CD14-positive monocyte (primary cell): ENCODE results near the gene BNC2. TPM values are rescaled to one million over a fixed set of nuclear protein-coding genes. Genes with fewer than 3 reads are reported as not detected.

Experiments
- DNase-seq, 3 donors: peaks; one replicate each; pipeline ENCODE4 v3.0.0-alpha.2; 2011 to 2022
- H2AFZ ChIP-seq: 2 replicates; pipeline ENCODE4 v1.6.0; 2012; ENCODE audit warnings: mild to moderate bottlenecking, low read depth, low read length, inconsistent platforms; ENCODE audit not compliant: insufficient read depth, poor library complexity, severe bottlenecking
- H3K27ac ChIP-seq, 2 donors: 1 replicate in 1 of 2; 2 replicates in 1 of 2; pipeline ENCODE4 v1.5.1; 2012 to 2013; ENCODE audit warnings: low read length in 2 of 2, control low read depth in 1 of 2, inconsistent platforms in 1 of 2, low read depth in 1 of 2, mild to moderate bottlenecking in 1 of 2
- H3K27me3 ChIP-seq, 2 donors: one replicate each; pipeline versions ENCODE4 v1.6.0 to v1.6.1; 2011 to 2013; ENCODE audit warnings: low read length in 2 of 2; ENCODE audit not compliant: control insufficient read depth in 2 of 2, insufficient read depth in 2 of 2
- H3K36me3 ChIP-seq, 2 donors: replicated peaks in 1 of 2; 1 replicate in 1 of 2; 2 replicates in 1 of 2; pipeline versions ENCODE4 v1.5.1 to v1.6.1; 2012 to 2013; ENCODE audit warnings: low read length in 2 of 2, control low read depth in 1 of 2, inconsistent platforms in 1 of 2, mild to moderate bottlenecking in 1 of 2; ENCODE audit not compliant: insufficient read depth in 2 of 2, control insufficient read depth in 1 of 2
- H3K4me1 ChIP-seq, 2 donors: 1 replicate in 1 of 2; 2 replicates in 1 of 2; pipeline versions ENCODE4 v1.5.1 to v1.6.1; 2012 to 2013; ENCODE audit warnings: low read length in 2 of 2, control low read depth in 1 of 2, inconsistent platforms in 1 of 2, mild to moderate bottlenecking in 1 of 2, moderate library complexity in 1 of 2; ENCODE audit not compliant: insufficient read depth in 2 of 2, control insufficient read depth in 1 of 2
- H3K4me2 ChIP-seq: replicated peaks from 2 replicates; pipeline ENCODE3; 2012; ENCODE audit warnings: low read length, moderate library complexity, mild to moderate bottlenecking; ENCODE audit not compliant: poor library complexity, severe bottlenecking; ENCODE audit errors: extremely low read depth
- H3K4me3 ChIP-seq, 3 experiments: fragments of 200-600 bp in 1 of 3; sonication (generic) in 1 of 3; replicated peaks in 1 of 3; 1 replicate in 2 of 3; 2 replicates in 1 of 3; pipeline ENCODE4 v1.5.1; 2011 to 2013; ENCODE audit warnings: low read length in 3 of 3, mild to moderate bottlenecking in 3 of 3, control low read depth in 2 of 3, low read depth in 2 of 3, inconsistent platforms in 1 of 3, moderate library complexity in 1 of 3
- H3K79me2 ChIP-seq: 2 replicates; pipeline ENCODE4 v1.6.0; 2012; ENCODE audit warnings: mild to moderate bottlenecking, control low read depth, inconsistent platforms, low read length, moderate library complexity; ENCODE audit not compliant: insufficient read depth
- H3K9ac ChIP-seq: 2 replicates; pipeline ENCODE4 v1.6.0; 2017; ENCODE audit warnings: low read length, mild to moderate bottlenecking; ENCODE audit not compliant: insufficient read depth, poor library complexity, severe bottlenecking
- H3K9me3 ChIP-seq, 2 donors: replicated peaks in 1 of 2; 1 replicate in 1 of 2; 2 replicates in 1 of 2; pipeline versions ENCODE4 v1.5.1 to v1.6.1; 2012 to 2013; ENCODE audit warnings: low read length in 2 of 2, control low read depth in 1 of 2; ENCODE audit not compliant: control insufficient read depth in 1 of 2, insufficient read depth in 1 of 2
- H4K20me1 ChIP-seq: 2 replicates; pipeline ENCODE4 v1.6.0; 2012; ENCODE audit warnings: mild to moderate bottlenecking, low read length, control low read depth, moderate library complexity; ENCODE audit not compliant: insufficient read depth
- H3K27ac Mint-ChIP-seq, 7 donors: one replicate each; pipeline ENCODE4 v1.8.0; 2020; ENCODE audit warnings: mild to moderate bottlenecking in 7 of 7, mixed read lengths in 7 of 7, moderate library complexity in 6 of 7, inconsistent platforms in 2 of 7
- H3K27me3 Mint-ChIP-seq, 3 donors: one replicate each; pipeline ENCODE4 v1.8.0; 2021 to 2022; ENCODE audit warnings: low read depth in 3 of 3, mild to moderate bottlenecking in 3 of 3, mixed read lengths in 3 of 3, moderate library complexity in 3 of 3, inconsistent platforms in 1 of 3
- H3K36me3 Mint-ChIP-seq, 2 donors: one replicate each; pipeline ENCODE4 v1.8.0; 2020; ENCODE audit warnings: mixed read lengths in 2 of 2, inconsistent platforms in 1 of 2, mild to moderate bottlenecking in 1 of 2
- H3K4me1 Mint-ChIP-seq: one replicate; pipeline ENCODE4 v1.8.0; 2020; ENCODE audit warnings: mild to moderate bottlenecking, mixed read lengths
- H3K4me3 Mint-ChIP-seq, 2 donors: one replicate each; pipeline ENCODE4 v1.8.0; 2020; ENCODE audit warnings: mild to moderate bottlenecking in 2 of 2, mixed read lengths in 2 of 2, moderate library complexity in 1 of 2
- H3K9me3 Mint-ChIP-seq, 7 donors: one replicate each; pipeline ENCODE4 v1.8.0; 2020 to 2022; ENCODE audit warnings: mixed read lengths in 7 of 7, mild to moderate bottlenecking in 6 of 7, moderate library complexity in 6 of 7, inconsistent platforms in 2 of 7
- WGBS: methylation state at CpG from one replicate; pipeline ENCODE4 v1.1.5; 2013; ENCODE audit warnings: missing lambda C conversion rate; ENCODE audit not compliant: insufficient coverage; 5-methylcytosine and 5-hydroxymethylcytosine counted together
- intact Hi-C, 2 donors: fragments of 100-400 bp; cut with micrococcal nuclease; formaldehyde crosslinking; loops; one replicate each; pipeline versions ENCODE4 v1.15.0 to v1.15.1; 2023
- polyA plus RNA-seq, 3 donors: library from polyadenylated mRNA; depleted of rRNA in 1 of 3; unstranded in 2 of 3; stranded (reverse) in 1 of 3; fragments of 300-500 nt in 2 of 3; fragments of >200 nt in 1 of 3; fragmentation: Illumina TruSeq in 2 of 3; gene quantifications; 1 replicate in 2 of 3; 2 replicates in 1 of 3; pipeline ENCODE4 v1.2.3, GENCODE V29; 2012 to 2021
- TF ChIP-seq, protein P1 (sequence below): fragments of 200-600 bp; IDR thresholded peaks from one replicate; pipeline ENCODE4 v1.8.0; 2022; ENCODE audit warnings: antibody characterized with exemption, mild to moderate bottlenecking

The BNC2 gene
- polyA plus RNA-seq, 3 donors: 0.01 TPM; not detected in 2

DNA sequence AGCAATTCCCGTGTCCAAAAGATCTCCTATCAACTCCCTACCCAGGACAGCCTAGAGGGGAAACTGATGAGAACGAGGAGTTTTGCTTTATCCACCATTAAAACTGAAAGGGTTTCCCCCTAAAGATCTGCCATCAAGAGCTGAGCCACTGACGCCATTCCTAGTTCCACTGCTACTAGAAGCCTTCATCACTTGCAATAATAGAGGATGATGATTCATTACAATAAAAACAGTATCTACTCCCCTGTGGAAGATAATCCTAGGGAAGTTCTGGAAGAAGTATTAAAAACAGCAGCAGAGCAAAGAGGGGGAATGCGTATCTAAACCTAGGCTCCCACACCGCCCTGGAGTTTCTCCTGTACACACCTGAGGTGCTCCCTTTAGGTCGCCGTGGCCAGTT, 394.5 kb downstream of the BNC2 start:
- Histone ChIP-seq H3K27ac (no peak overlapping the region), H3K36me3 (no peaks in the 10 kb centered on the region), H2AFZ (no peak overlapping the region), H3K4me2 (no peak overlapping the region), H3K9me3 (peaks cover 0 to 6% of the 10 kb centered on the region in 2 donors), H3K79me2 (no peaks in the 10 kb centered on the region), H4K20me1 (no peaks in the 10 kb centered on the region), H3K27me3 (no peaks in the 10 kb centered on the region), H3K9ac (no peak overlapping the region), H3K4me3 (no peak overlapping the region), H3K4me1 (no peaks in the 10 kb centered on the region)
- no peaks in the 10 kb centered on the region for H3K36me3 Mint-ChIP-seq
- TF ChIP-seq, protein P1, sequence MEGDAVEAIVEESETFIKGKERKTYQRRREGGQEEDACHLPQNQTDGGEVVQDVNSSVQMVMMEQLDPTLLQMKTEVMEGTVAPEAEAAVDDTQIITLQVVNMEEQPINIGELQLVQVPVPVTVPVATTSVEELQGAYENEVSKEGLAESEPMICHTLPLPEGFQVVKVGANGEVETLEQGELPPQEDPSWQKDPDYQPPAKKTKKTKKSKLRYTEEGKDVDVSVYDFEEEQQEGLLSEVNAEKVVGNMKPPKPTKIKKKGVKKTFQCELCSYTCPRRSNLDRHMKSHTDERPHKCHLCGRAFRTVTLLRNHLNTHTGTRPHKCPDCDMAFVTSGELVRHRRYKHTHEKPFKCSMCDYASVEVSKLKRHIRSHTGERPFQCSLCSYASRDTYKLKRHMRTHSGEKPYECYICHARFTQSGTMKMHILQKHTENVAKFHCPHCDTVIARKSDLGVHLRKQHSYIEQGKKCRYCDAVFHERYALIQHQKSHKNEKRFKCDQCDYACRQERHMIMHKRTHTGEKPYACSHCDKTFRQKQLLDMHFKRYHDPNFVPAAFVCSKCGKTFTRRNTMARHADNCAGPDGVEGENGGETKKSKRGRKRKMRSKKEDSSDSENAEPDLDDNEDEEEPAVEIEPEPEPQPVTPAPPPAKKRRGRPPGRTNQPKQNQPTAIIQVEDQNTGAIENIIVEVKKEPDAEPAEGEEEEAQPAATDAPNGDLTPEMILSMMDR: no peak
- DNase-seq: no peak
- intact Hi-C loops: no loop called here
- no peak overlapping the region for H3K27ac Mint-ChIP-seq
- H3K9me3 Mint-ChIP-seq: peaks cover 3 to 10% (median 6%) of the 10 kb centered on the region in 7 donors
- H3K27me3 Mint-ChIP-seq: peaks cover 0 to 2% (median 0%) of the 10 kb centered on the region in 3 donors
- no peaks in the 10 kb centered on the region for H3K4me1 Mint-ChIP-seq
- WGBS: 93% methylated on average over 3 of the region's 7 CpGs
- H3K4me3 Mint-ChIP-seq: no peak overlapping the region

DNA sequence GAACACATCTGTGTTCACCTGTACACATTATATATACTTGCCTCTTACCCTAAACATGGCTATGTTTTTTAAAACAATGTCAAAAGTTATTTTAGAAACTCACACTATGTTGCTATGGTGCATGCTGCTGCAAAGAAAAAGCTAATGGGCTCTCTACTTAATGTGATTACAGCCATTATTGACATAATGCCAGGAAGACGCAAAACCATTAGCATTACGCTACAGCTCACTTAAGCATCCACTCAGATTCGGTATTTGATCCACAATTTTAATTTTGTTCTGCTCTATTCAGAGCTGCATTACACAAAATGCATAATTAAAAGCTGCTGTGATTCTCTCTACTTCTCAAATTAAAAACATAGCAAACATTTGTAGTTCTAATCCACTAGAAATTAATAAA, 395.2 kb downstream of the BNC2 start:
- peaks cover 6 to 15% (median 8%) of the 10 kb centered on the region in 7 donors for H3K9me3 Mint-ChIP-seq
- Histone ChIP-seq H3K79me2 (no peaks in the 10 kb centered on the region), H3K4me2 (no peak overlapping the region), H3K9ac (no peak overlapping the region), H3K27me3 (no peaks in the 10 kb centered on the region), H2AFZ (no peak overlapping the region), H4K20me1 (no peaks in the 10 kb centered on the region), H3K27ac (no peak overlapping the region), H3K4me3 (no peak overlapping the region), H3K4me1 (no peaks in the 10 kb centered on the region), H3K36me3 (no peaks in the 10 kb centered on the region), H3K9me3 (peaks cover 5 to 13% of the 10 kb centered on the region in 2 donors)
- no peak for DNase-seq
- 88% methylated on average over 3 of the region's 3 CpGs for WGBS
- H3K36me3 Mint-ChIP-seq: no peaks in the 10 kb centered on the region
- H3K27ac Mint-ChIP-seq: no peak overlapping the region
- H3K4me3 Mint-ChIP-seq: no peak overlapping the region
- H3K4me1 Mint-ChIP-seq: no peaks in the 10 kb centered on the region
- H3K27me3 Mint-ChIP-seq: peaks cover 0 to 2% (median 0%) of the 10 kb centered on the region in 3 donors
- intact Hi-C loops: no loop called here
- TF ChIP-seq, protein P1: no peak
